ENCODE data around the gene SATB2.

The SATB2 gene

DNA sequence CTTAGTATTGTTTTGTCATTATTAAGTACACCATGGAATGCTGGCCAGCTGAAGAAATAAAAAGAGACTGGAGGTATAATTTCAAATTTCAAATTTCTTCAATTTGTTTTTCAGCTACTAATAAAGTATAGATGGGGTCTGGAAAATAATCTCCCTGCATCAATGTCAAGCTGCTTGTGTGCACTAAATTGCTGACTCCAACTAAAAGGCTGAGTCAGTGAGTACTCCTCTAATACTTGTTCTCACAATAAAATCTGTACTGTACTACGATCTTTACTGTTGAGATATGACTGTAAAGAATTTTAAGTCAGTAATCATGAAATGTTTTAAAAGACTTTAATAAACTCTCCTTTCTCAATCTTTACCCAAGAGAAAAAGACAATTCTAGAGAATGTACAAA, 131.9 kb downstream of the SATB2 start:
- no peak for DNase-seq (ENCODE audit: low read depth in 2 of 2)

GRCh38 chr2:199322151-199322550, 135.6 kb downstream of the SATB2 start:
- DNase-seq (ENCODE audit: low read depth in 2 of 2), result no peak

- no peak for DNase-seq (ENCODE audit: low read depth in 2 of 2)
Observed at GRCh38 chr2:199317646-199318045, 140.1 kb downstream of the SATB2 start.

DNA sequence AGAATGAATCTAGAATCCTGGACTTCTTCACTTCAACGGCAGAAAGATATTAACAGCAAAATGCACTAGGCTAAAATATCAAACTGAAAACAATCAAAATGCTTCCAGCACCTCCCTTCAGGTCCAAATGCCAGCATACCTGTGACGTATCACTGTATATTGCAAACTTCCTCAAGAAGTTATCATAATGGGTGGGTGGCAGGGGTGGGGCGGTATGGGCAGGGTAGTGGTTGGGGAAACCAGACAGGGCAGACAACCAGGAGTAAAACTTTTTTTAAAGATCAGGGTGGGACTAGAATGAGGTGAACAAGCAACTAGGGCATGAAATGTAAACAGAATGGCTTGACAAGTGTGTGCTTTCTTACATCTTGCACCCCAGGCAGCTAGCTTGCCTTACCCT, 140.9 kb downstream of the SATB2 start:
- DNase-seq (ENCODE audit: low read depth in 2 of 2), result no peak

DNA sequence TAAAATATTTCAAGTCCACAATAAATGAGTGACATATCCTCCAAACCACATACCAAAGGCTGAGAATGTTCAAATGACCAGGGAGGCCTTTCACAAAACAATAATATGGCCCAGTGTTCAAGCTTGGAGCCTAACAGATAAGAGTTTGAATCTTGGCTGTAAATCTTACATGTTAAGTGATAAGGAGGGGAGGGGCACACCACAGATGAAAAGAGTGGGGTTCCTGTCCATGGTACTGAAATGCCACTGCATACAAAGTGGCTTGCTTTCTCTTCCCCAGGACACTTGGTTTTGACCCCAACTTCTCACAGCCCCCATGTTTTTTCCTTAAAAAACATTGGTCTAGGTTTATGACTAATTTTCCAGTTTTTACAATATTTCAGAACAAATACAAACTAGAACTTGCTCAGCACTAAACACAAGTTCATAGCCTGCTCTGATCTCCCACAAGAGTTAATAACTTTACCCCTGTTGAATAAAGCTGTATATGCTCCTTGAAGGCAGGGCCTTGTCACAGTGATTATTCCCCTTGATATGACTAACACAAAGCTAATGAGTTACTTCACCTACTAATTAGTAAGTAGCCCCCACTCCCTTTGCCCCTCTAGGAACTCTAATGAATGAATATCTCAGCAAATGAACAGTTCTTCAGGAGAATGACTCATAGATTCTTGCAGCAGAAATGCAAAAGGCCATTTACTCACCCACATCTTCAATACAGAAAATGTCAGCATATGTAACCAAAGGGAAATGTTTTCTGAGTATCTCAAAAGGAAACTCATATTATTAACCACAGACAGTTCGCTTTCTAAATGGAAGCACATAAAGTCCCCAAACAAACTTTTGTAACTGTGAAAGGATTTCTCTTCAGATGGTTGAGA, 142.2 kb downstream of the SATB2 start:
- no peak for DNase-seq (ENCODE audit: low read depth in 2 of 2)

GRCh38 chr2:199312931-199313330, 144.8 kb downstream of the SATB2 start:
- no peak for DNase-seq (ENCODE audit: low read depth in 2 of 2)

- DNase-seq (ENCODE audit: low read depth in 2 of 2), result no peak
Observed at GRCh38 chr2:199310771-199311585, 146.8 kb downstream of the SATB2 start.

DNA sequence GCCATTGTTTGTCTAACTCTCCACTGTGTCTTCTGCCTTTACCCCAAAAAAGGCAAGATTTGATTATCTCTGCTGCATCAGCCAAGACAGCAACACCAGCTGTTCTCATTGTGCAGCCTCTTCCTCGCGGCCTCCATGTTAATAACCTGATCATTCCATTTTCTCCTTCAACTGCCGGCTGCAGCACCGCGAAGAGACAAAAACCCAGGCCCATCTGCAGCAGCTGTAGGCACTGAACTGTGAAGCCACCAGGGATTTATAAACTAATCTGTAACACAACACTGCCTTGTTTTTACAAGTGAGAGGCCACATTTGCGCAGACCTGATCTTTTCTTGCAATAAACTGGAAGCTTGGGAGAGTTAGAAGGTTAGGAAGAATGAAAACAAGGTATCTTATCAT, 147.8 kb downstream of the SATB2 start:
- no peak for DNase-seq (ENCODE audit: low read depth in 2 of 2)

GRCh38 chr2:199309411-199309810, 148.3 kb downstream of the SATB2 start:
- DNase-seq (ENCODE audit: low read depth in 2 of 2), result no peak

GRCh38 chr2:199308567-199308966, 149.2 kb downstream of the SATB2 start:
- DNase-seq (ENCODE audit: low read depth in 2 of 2), result no peak

DNA sequence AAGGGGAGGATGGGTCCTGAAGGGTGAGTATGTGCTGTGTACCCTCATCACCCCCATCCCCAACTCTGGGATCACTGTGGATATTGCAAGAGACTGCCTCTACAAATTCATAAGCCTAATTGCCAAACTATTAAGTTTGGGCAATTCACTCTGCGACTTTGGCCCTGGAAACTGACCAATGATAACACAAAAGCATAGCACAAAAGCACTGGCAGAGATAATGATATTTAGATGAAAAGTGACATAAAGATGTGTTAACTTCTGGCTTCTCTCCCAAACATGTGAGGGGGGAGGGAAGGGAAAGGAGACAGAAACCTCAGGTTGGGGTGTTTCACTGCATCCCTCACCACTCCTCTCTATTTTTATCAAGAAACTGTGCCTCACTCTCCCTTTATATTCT, 150.3 kb downstream of the SATB2 start:
- no peak for DNase-seq (ENCODE audit: low read depth in 2 of 2)

DNA sequence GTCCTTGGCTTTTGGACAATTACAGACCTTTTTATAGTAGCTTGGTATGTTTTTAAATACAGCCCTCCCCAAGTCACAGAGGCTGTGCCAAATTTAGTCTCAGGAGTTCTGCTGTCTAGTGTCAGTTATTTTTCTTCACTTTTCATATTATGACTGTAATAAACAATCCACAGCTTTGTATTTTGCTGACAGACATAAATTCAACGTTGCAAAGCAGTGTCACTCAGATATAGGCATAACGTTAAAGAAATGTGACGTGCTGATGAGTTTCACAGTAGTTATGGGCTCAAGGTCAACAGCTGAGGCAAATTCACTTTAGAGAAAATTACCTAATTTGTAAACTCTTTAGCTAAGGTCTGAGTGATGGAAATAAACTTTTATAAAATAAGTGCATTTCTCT, 151.6 kb downstream of the SATB2 start:
- DNase-seq (ENCODE audit: low read depth in 2 of 2), result no peak

GRCh38 chr2:199303728-199304177, 154.0 kb downstream of the SATB2 start:
- DNase-seq (ENCODE audit: low read depth in 2 of 2), result no peak

- DNase-seq (ENCODE audit: low read depth in 2 of 2), result no peak
Observed at GRCh38 chr2:199302851-199303250, 154.9 kb downstream of the SATB2 start.

GRCh38 chr2:199288424-199288823, 169.3 kb downstream of the SATB2 start:
- no peak for DNase-seq (ENCODE audit: low read depth in 2 of 2)

DNA sequence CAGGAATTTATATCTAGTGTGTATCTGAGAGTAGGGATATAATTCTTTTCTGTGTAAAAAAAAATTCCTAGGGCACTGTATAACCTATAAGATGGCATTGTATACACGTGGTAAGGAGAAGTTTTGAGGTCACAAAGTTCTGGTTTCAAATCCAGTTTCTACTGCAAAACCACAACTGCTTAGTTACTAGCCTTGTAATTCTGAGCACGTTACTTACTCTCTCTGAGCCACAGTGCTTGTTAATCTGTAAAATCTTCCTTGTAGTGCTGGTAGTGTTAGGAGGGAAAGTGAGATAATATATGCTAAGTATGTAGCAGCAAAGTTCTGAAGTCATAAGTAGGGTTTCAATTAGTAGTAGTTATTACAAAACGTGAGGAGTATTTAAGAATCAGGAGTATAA, 175.4 kb downstream of the SATB2 start:
- DNase-seq (ENCODE audit: low read depth in 2 of 2), result no peak

- no peak for DNase-seq (ENCODE audit: low read depth in 2 of 2)
Observed at GRCh38 chr2:199279146-199279545, 178.6 kb downstream of the SATB2 start.

GRCh38 chr2:199278099-199278498, 179.6 kb downstream of the SATB2 start:
- no peak for DNase-seq (ENCODE audit: low read depth in 2 of 2)

DNA sequence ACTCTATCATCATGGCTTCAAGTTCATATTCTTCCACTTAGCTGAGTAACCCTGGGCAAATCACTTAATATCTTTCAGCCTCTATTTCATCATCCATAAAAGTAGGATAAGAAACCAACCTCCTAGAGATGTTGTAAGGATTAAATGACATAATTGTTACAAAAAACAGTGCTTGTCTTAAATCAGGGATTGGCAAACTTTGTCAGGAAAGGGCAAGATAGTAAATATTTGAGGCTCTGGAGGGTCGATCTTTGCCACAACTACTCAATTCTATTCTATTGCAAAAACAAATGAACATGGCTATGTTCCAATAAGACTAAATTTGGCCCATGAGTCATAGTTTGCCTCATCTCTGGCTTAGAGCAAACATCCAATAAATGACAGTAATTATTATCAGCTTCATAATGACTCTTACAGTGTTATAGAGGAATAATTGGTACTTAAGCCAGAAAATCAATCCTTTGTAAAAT, 184.7 kb downstream of the SATB2 start:
- DNase-seq (ENCODE audit: low read depth in 2 of 2), result no peak

GRCh38 chr2:199261936-199262335, 195.8 kb downstream of the SATB2 start:
- no peak for DNase-seq (ENCODE audit: low read depth in 2 of 2)

DNA sequence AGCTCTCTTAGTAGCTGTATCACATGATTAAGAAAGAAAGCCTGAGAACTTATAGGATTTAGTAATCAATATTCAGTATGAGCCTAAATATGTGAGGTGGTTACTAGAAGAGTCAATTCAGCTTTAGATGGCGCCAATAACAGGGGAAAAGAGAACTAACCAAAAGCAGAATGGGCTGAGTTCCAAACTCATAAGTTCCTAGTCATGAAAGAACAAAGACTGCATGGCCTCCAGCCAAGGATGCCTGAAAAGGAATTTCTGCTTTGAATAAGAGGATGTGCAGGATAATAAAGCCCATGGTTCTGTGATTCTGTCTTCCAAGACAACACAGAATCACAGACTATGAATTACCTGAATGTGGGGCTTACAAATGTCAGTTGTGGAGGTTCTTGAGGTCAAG, 196.5 kb downstream of the SATB2 start:
- no peak for DNase-seq (ENCODE audit: low read depth in 2 of 2)

DNA sequence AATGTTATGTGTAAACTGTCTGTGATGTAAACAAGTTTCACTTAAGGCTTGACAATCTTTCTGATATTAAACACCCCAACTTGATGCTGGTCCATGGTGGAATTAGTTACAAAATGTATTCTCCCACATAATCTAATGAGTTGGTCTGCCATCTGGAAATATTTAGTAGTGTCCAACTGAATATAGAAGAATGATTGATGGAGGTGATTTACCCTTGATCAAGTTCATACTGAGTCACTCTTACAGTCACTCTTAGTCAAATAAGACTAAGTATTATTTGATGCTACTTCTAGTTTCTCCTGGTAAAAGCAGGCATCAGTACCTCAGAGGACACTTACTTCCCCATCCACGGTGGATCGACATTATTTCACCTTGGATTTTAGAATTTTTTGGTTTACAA, 198.1 kb downstream of the SATB2 start:
- DNase-seq (ENCODE audit: low read depth in 2 of 2), result no peak

DNA sequence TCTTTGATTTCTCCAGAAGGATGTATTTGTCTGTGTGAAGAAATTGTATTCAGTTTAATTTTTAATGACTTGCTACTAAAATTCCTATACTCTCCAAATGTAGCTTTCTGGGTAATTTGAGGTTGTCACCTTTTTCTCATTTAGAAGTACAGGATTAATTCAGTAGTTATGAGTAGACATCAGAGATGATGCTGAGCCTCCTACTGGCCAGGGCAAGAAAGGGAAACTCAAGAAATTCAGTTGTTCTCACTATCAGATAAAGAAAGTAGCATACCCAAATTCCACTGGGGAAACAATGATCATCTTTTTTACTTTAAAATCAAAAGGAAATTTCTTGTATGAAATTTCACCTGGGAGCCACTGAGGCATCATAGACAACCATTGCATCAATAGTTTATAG, 199.4 kb downstream of the SATB2 start:
- no peak for DNase-seq (ENCODE audit: low read depth in 2 of 2)

All from stimulated activated CD8-positive, alpha-beta memory T cell treated with anti-CD3 and anti-CD28 coated beads, Interleukin-2, amount 100 ng/mL, for 1 hour (primary cell).